ENCODE measurements around the gene ORM2. TPM values are rescaled to one million over a fixed set of nuclear protein-coding genes. Genes with fewer than 3 reads are reported as not detected.

ORM2 gene
- total RNA-seq, 1 donor = not detected

GRCh38 chr9:114303977-114304376, 25.7 kb upstream of the ORM2 start:
- H3K4me3 ChIP-seq (ENCODE audit: low read length) = no peak overlapping the region
- no peaks in the 10 kb centered on the region for H3K9me3 ChIP-seq (ENCODE audit: low read depth, low read length)
- H3K27me3 ChIP-seq (ENCODE audit: insufficient read depth, low read length) = no peaks in the 10 kb centered on the region
- no peaks in the 10 kb centered on the region for H3K4me1 ChIP-seq (ENCODE audit: insufficient read depth, low read length)

- no peaks in the 10 kb centered on the region for H3K4me1 ChIP-seq (ENCODE audit: insufficient read depth, low read length)
- no peaks in the 10 kb centered on the region for H3K27me3 ChIP-seq (ENCODE audit: insufficient read depth, low read length)
- H3K4me3 ChIP-seq (ENCODE audit: low read length) = no peak overlapping the region
- H3K9me3 ChIP-seq (ENCODE audit: low read depth, low read length) = no peaks in the 10 kb centered on the region
Observed at GRCh38 chr9:114304416-114305188, 25.1 kb upstream of the ORM2 start.

GRCh38 chr9:114307899-114308267, 21.8 kb upstream of the ORM2 start:
- Histone ChIP-seq H3K4me3 (ENCODE audit: low read length) (no peak overlapping the region), H3K4me1 (ENCODE audit: insufficient read depth, low read length) (no peaks in the 10 kb centered on the region), H3K27me3 (ENCODE audit: insufficient read depth, low read length) (no peaks in the 10 kb centered on the region), H3K9me3 (ENCODE audit: low read depth, low read length) (no peaks in the 10 kb centered on the region)

- Histone ChIP-seq H3K27me3 (ENCODE audit: insufficient read depth, low read length) (no peaks in the 10 kb centered on the region), H3K4me1 (ENCODE audit: insufficient read depth, low read length) (no peaks in the 10 kb centered on the region), H3K4me3 (ENCODE audit: low read length) (no peak overlapping the region), H3K9me3 (ENCODE audit: low read depth, low read length) (no peaks in the 10 kb centered on the region)
Observed at GRCh38 chr9:114308361-114308950, 21.2 kb upstream of the ORM2 start.

DNA sequence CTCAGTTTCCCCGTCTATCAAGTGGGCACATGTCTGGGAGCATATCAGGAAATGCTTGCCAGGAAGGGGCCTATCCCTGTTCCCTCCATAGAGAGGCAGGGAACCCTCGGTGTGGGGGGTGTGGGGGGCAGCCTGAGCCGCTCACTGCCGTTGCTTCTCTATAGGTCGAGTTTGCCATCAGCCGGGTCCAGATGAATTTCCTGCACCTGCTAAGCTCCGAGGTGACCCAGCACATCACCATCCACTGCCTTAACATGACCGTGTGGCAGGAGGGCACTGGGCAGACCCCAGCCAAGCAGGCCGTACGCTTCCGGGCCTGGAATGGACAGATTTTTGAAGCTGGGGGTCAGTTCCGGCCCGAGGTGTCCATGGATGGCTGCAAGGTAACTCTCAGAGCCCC, 20.6 kb upstream of the ORM2 start:
- Histone ChIP-seq H3K27me3 (ENCODE audit: insufficient read depth, low read length) (no peaks in the 10 kb centered on the region), H3K4me3 (ENCODE audit: low read length) (no peak overlapping the region), H3K4me1 (ENCODE audit: insufficient read depth, low read length) (no peaks in the 10 kb centered on the region), H3K9me3 (ENCODE audit: low read depth, low read length) (no peaks in the 10 kb centered on the region)

GRCh38 chr9:114310471-114311450, 18.9 kb upstream of the ORM2 start:
- Histone ChIP-seq H3K4me1 (ENCODE audit: insufficient read depth, low read length) (no peaks in the 10 kb centered on the region), H3K9me3 (ENCODE audit: low read depth, low read length) (no peaks in the 10 kb centered on the region), H3K27me3 (ENCODE audit: insufficient read depth, low read length) (no peaks in the 10 kb centered on the region), H3K4me3 (ENCODE audit: low read length) (no peak overlapping the region)

DNA sequence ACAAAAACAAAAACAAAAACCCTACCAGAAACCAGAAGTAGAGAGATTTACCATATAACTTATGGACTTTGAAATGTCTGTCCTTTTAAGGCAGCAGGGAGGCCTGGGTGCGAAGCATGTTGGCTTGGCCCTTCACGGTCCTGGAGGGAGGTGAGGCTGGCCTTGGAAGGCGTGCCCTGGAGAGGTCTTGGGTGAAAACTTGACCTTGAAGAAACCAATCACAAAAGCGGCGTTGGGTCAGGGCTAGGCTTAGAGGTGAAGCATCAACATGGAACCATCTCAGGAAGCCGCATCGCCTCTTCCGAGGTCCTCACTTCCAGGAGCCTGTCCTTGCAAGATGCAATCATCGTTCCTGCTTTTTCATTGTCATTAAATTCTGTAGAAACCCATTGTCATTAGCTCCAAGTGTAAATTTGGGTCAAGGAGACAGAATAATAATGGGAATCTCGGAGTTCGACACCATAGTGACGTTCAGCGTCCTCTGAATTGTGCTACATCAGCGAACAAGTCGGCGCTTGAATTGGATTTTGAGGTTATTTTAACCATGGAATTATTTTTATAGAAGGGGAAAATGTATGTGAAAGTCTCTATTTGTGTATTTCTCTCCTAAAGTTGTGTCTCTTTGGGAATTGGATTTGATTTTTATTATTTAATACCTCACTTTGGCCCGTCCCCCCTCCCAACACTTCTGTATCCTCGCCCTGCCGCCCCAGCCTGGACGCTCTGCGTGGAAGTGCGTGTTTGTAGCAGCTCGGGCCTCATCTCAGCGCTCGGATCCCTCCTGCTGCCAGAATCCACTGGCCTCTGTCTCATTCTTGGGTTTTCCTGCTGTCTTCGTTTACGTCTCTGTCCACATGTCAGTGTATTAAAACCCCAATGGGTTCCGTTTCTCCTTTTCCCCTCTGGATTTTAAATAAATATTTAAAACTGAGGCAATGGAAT, 17.8 kb upstream of the ORM2 start:
- Histone ChIP-seq H3K27me3 (ENCODE audit: insufficient read depth, low read length) (no peaks in the 10 kb centered on the region), H3K4me3 (ENCODE audit: low read length) (no peak overlapping the region), H3K9me3 (ENCODE audit: low read depth, low read length) (no peaks in the 10 kb centered on the region), H3K4me1 (ENCODE audit: insufficient read depth, low read length) (no peaks in the 10 kb centered on the region)

DNA sequence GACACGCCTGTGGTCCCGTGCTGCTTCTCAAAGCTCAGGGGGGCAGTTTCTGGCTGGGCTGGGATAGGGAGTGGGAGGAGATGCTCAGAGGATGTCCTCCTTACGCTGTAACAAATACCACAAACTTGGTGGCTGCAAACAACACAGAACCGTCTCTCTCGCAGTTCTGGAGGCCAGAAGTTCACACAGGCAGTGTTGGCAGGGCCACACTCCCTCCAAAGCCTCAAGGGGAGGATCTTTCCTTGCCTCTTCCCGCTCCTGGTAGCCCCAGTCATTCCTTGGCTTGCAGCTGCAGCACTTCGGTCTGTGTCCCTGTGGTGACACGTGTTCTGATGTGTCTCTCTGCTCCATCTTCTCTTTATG, 17.2 kb upstream of the ORM2 start:
- Histone ChIP-seq H3K4me3 (ENCODE audit: low read length) (no peak overlapping the region), H3K9me3 (ENCODE audit: low read depth, low read length) (no peaks in the 10 kb centered on the region), H3K4me1 (ENCODE audit: insufficient read depth, low read length) (no peaks in the 10 kb centered on the region), H3K27me3 (ENCODE audit: insufficient read depth, low read length) (no peaks in the 10 kb centered on the region)

GRCh38 chr9:114313186-114313585, 16.5 kb upstream of the ORM2 start:
- Histone ChIP-seq H3K4me1 (ENCODE audit: insufficient read depth, low read length) (peaks cover 3% of the 10 kb centered on the region), H3K4me3 (ENCODE audit: low read length) (no peak overlapping the region), H3K9me3 (ENCODE audit: low read depth, low read length) (no peaks in the 10 kb centered on the region), H3K27me3 (ENCODE audit: insufficient read depth, low read length) (no peaks in the 10 kb centered on the region)

- Histone ChIP-seq H3K9me3 (ENCODE audit: low read depth, low read length) (no peaks in the 10 kb centered on the region), H3K4me3 (ENCODE audit: low read length) (no peak overlapping the region), H3K27me3 (ENCODE audit: insufficient read depth, low read length) (no peaks in the 10 kb centered on the region), H3K4me1 (ENCODE audit: insufficient read depth, low read length) (peaks cover 5% of the 10 kb centered on the region)
Observed at GRCh38 chr9:114314256-114314867, 15.3 kb upstream of the ORM2 start.

GRCh38 chr9:114314881-114315722, 14.6 kb upstream of the ORM2 start:
- Histone ChIP-seq H3K4me1 (ENCODE audit: insufficient read depth, low read length) (peaks cover 5% of the 10 kb centered on the region), H3K4me3 (ENCODE audit: low read length) (no peak overlapping the region), H3K9me3 (ENCODE audit: low read depth, low read length) (no peaks in the 10 kb centered on the region), H3K27me3 (ENCODE audit: insufficient read depth, low read length) (no peaks in the 10 kb centered on the region)

DNA sequence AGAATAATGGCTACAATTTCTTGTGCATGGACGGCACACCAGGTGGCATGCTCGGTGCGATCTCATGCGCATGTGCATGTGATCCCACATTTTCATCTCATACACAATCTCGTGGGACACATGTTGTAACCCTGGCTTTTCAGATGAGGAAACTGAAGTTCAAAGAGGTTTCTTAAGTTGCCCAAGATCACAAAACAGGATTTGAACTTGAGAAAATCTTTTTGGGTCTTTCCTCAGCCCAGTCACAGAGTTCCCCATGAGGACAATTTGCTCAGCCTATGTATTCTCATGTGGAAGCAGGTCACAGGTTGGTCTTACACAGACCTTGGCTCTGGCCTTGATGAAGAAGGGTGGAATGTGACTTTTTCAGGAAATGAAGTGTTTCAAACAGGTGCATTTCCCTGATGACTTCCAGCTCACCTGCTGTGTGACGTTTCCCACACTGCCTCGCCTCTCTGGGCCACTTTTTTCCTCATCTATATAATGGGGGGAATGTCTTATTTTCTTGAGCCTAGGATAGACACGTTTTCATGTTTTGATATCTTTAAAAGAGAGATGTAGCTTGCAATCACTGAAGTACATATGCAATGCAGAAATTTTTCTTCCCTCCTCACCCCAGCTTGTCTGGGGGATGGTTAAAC, 13.8 kb upstream of the ORM2 start:
- Histone ChIP-seq H3K4me1 (ENCODE audit: insufficient read depth, low read length) (peaks cover 5% of the 10 kb centered on the region), H3K4me3 (ENCODE audit: low read length) (no peak overlapping the region), H3K27me3 (ENCODE audit: insufficient read depth, low read length) (no peaks in the 10 kb centered on the region), H3K9me3 (ENCODE audit: low read depth, low read length) (no peaks in the 10 kb centered on the region)

DNA sequence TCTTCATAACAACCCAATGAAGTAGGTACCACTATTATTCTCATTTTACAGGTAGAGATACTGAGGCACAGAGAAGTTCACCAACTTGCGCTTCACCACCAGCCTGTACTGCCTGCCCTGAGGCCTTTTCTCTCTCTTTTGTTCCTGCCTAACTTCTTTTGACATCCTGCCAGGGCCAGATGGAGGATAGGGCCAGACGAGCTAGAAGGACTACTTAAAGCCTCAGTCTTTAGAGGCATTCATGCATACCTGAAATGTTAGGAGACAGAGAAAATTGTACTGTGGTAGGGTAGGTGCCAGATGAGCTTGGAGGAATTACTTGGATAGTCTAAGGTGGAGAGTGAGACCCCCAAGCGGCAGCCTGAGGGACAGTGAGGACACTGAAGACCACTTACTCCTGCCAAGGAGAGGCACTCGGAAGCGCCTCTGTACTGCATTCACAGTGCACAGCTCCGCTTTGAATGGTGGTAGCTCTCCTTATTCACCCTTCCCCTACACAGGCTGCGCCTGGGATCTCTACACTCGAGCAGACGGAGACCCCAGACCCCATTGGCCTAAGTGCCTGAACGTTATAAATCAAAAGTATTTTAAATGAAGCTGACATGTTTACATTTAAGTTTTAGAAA, 13.0 kb upstream of the ORM2 start:
- Histone ChIP-seq H3K27me3 (ENCODE audit: insufficient read depth, low read length) (no peaks in the 10 kb centered on the region), H3K4me1 (ENCODE audit: insufficient read depth, low read length) (peaks cover 5% of the 10 kb centered on the region), H3K4me3 (ENCODE audit: low read length) (no peak overlapping the region), H3K9me3 (ENCODE audit: low read depth, low read length) (no peaks in the 10 kb centered on the region)

Data from mononuclear cell (primary cell).